ENCODE data around the gene SUSD1.

GRCh38 chr9:112097712-112098688, 77.1 kb downstream of the SUSD1 start:
- TF ChIP-seq MAX (IDR thresholded peaks at IDR 0.05) (no peak), CTCF (IDR thresholded peaks at IDR 0.05 in 2 of 3, conservative IDR thresholded peaks at IDR 0.05 in 1 of 3; ENCODE audit: borderline replicate concordance in 1 of 3, insufficient read depth in 1 of 3, low read depth in 2 of 3, low read length in 2 of 3) (peak; percentile 83 to 90 (median 84)), POLR2AphosphoS5 (IDR thresholded peaks at IDR 0.05; ENCODE audit: low read depth, low read length) (no peak)
- TF ChIP-seq, protein P1, sequence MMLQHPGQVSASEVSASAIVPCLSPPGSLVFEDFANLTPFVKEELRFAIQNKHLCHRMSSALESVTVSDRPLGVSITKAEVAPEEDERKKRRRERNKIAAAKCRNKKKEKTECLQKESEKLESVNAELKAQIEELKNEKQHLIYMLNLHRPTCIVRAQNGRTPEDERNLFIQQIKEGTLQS (IDR thresholded peaks at IDR 0.05): no peak

Data from HCT116 (cell line).